Prostate gland (tissue), 2 donors: ENCODE data around the gene FFAR4. TPM values are rescaled to one million over a fixed set of nuclear protein-coding genes. Genes with fewer than 3 reads are reported as not detected.

Source experiments
- DNase-seq: peaks from one replicate; pipeline ENCODE4 v3.0.0-alpha.2; 2019; ENCODE audit warnings: low spot score
- H3K27ac ChIP-seq, 2 donors: fragments of 200-600 bp; sonication (generic); 2 replicates each; pipeline ENCODE4 v1.5.1; 2017 to 2019
- H3K27me3 ChIP-seq: fragments of 200-600 bp; sonication (generic); replicated peaks from 2 replicates; pipeline ENCODE4 v1.5.1; 2019; ENCODE audit not compliant: insufficient read depth
- H3K36me3 ChIP-seq, 2 donors: fragments of 200-600 bp; sonication (generic); 1 replicate in 1 of 2; 2 replicates in 1 of 2; pipeline versions ENCODE4 v1.5.1 to v1.8.1; 2017 to 2019
- H3K4me1 ChIP-seq: fragments of 200-600 bp; sonication (generic); replicated peaks from 2 replicates; pipeline ENCODE4 v1.5.1; 2019
- H3K4me3 ChIP-seq, 2 donors: fragments of 200-600 bp; sonication (generic); 2 replicates each; pipeline ENCODE4 v1.5.1; 2017 to 2019
- H3K9me3 ChIP-seq: fragments of 200-600 bp; sonication (generic); 2 replicates; pipeline ENCODE4 v1.5.1; 2017
- POLR2A ChIP-seq: fragments of 450-650 bp; IDR thresholded peaks from one replicate; pipeline ENCODE4 v1.6.1; 2016; ENCODE audit warnings: antibody characterized with exemption, mild to moderate bottlenecking
- POLR2AphosphoS5 ChIP-seq: sonication (generic); formaldehyde crosslinking; IDR thresholded peaks from one replicate; pipeline ENCODE4 v1.6.1; 2017; ENCODE audit warnings: antibody characterized with exemption
- WGBS: methylation state at CpG from one replicate; pipeline ENCODE4 v1.1.5; 2018; 5-methylcytosine and 5-hydroxymethylcytosine counted together
- intact Hi-C: fragments of 100-400 bp; cut with DNase I; formaldehyde crosslinking; loops from one replicate; pipeline ENCODE4 v1.14.2; 2022
- total RNA-seq, 2 donors: library from RNA; depleted of rRNA; stranded (reverse); fragments of >200 nt; gene quantifications; one replicate each; pipeline ENCODE4 v1.1.0, GENCODE V29; 2016
- TF ChIP-seq, protein P1 (sequence below), 4 experiments: fragments of 200-600 bp in 2 of 4; fragments of 450-650 bp in 2 of 4; sonication (generic) in 2 of 4; IDR thresholded peaks; 1 replicate in 3 of 4; 2 replicates in 1 of 4; pipeline ENCODE4 v1.5.1; 2016 to 2019; ENCODE audit warnings: antibody characterized with exemption in 4 of 4, mild to moderate bottlenecking in 2 of 4, moderate library complexity in 2 of 4

Gene FFAR4
- total RNA-seq, 2 donors from 2014 or later = 0.18 TPM; not detected in 1

DNA sequence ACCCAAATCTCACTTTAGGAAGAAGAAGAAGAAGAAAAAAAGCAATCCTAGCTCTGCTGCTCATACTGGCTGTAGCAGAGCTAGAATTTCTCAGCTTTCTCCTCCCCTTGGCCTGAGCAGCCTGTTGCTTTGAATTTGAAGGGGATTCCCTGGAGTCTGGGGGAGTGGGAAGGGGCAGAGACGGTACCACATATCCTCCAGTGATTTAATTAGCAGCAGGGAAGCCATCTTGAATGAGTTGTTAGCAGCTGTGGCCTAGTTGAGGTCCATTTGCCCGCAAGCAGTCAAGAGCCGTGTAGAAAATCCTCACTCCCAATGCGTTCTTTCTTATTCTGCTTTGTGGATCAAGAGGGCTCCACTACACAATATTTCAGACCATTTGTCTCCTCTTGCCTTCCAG, 62.4 kb downstream of the FFAR4 start:
- Histone ChIP-seq H3K27ac (no peak overlapping the region), H3K9me3 (no peaks in the 10 kb centered on the region), H3K36me3 (no peaks in the 10 kb centered on the region), H3K27me3 (no peaks in the 10 kb centered on the region), H3K4me3 (no peak overlapping the region), H3K4me1 (no peaks in the 10 kb centered on the region)
- intact Hi-C loops = no loop called here
- 91% methylated on average over 4 of the region's 4 CpGs for WGBS
- DNase-seq = no peak
- TF ChIP-seq POLR2A = no peak
- TF ChIP-seq POLR2AphosphoS5 = no peak
- TF ChIP-seq, protein P1, sequence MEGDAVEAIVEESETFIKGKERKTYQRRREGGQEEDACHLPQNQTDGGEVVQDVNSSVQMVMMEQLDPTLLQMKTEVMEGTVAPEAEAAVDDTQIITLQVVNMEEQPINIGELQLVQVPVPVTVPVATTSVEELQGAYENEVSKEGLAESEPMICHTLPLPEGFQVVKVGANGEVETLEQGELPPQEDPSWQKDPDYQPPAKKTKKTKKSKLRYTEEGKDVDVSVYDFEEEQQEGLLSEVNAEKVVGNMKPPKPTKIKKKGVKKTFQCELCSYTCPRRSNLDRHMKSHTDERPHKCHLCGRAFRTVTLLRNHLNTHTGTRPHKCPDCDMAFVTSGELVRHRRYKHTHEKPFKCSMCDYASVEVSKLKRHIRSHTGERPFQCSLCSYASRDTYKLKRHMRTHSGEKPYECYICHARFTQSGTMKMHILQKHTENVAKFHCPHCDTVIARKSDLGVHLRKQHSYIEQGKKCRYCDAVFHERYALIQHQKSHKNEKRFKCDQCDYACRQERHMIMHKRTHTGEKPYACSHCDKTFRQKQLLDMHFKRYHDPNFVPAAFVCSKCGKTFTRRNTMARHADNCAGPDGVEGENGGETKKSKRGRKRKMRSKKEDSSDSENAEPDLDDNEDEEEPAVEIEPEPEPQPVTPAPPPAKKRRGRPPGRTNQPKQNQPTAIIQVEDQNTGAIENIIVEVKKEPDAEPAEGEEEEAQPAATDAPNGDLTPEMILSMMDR (IDR thresholded peaks at IDR 0.05) = no peak

DNA sequence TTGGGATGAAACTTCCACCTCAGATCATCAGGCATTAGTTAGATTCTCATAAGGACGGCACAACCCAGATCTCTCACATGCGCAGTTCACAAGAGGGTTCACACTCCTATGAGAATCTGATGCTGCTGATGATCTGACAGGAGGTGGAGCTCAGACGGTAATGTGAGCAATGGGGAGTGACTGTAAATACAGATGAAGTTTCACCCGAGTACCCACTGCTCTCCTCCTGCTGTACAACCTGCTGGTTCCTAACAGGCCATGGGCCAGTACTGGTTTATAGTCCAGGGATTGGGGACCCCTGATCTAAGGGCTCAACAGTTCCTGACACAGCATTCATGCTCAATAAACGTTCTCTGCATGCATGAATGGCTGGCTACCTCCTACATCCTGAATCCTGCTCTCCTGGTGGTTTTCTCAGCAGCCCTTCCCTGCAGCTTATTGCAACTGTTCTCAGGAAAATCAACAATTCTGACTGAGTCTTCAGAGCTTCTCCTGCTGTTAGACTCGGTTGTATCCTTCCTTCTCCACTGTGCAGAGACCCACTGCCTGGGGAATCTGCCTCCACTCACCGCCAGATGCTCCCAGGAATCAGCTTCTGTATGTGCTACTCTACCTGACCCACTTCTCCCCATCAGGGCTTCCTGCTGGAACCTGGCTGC, 63.3 kb downstream of the FFAR4 start:
- H3K27me3 ChIP-seq = no peaks in the 10 kb centered on the region
- intact Hi-C loops = no loop called here
- no peak overlapping the region for H3K4me3 ChIP-seq
- no peaks in the 10 kb centered on the region for H3K4me1 ChIP-seq
- TF ChIP-seq, protein P1 (IDR thresholded peaks at IDR 0.05) = no peak
- no peak for TF ChIP-seq POLR2AphosphoS5
- TF ChIP-seq POLR2A = no peak
- no peak for DNase-seq
- no peak overlapping the region for H3K27ac ChIP-seq
- H3K36me3 ChIP-seq = no peaks in the 10 kb centered on the region
- WGBS = 66% methylated on average over 7 of the region's 7 CpGs
- H3K9me3 ChIP-seq = no peaks in the 10 kb centered on the region

DNA sequence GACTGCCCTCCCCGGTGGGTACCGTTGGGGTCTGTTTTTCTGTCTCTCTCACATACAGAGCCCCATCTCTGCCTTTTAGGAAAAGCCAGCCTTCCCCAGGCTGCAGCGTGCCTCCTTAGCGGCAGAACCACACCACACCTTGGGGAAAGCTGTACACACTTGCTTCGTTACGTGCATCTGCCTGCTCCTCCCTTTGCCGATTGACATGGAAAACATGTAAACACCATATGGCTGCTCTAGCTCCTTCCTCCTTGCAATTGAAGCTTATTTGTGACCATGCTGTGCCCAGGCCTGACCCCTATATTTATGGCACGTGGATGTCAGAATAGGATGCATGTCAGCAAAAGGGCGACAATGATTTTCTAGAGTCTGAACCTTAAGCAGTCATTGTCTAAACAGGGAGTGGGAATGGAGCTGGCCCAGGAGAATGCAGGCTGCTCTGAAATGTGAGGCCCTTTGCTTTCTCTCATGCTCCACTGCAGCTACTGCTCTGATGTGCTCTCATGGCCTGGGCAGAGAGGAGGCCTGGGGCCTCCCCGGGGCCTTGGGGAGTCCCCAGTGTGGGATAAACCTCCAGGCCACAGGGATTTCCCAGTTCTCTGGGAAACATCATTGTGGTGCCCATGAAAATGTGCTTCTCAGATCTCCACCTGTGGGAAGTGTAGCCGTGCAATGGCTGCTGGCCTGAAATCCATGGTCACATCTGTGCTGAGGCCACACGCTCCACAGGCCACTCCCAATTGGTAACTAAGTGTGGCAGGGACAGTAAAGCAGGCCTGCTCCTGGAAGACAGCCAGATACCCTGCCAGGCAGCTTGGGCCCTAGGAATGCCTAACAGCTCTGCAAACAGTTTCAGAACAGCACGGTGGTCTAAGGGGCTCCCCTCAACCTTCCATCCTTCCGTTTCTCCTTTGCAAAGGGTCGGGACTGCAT, 64.4 kb downstream of the FFAR4 start:
- Histone ChIP-seq H3K4me3 (no peak overlapping the region), H3K36me3 (no peaks in the 10 kb centered on the region), H3K27me3 (no peaks in the 10 kb centered on the region), H3K9me3 (no peaks in the 10 kb centered on the region), H3K27ac (no peak overlapping the region), H3K4me1 (no peaks in the 10 kb centered on the region)
- WGBS = 72% methylated on average over 15 of the region's 15 CpGs
- TF ChIP-seq POLR2AphosphoS5 (no peak), POLR2A (no peak)
- TF ChIP-seq, protein P1 (IDR thresholded peaks at IDR 0.05) = no peak
- no peak for DNase-seq
- intact Hi-C loops = no loop called here

Other genes starting within 250 kb of the FFAR4 start
- gene MYOF, start 84.3 kb upstream of the FFAR4 start, total RNA-seq = 10 to 100 TPM; 84.4 to 85.0 TPM
- gene CEP55, start 70.1 kb upstream of the FFAR4 start, total RNA-seq = 1 to 10 TPM in 1 of 2 donors, under 1 TPM in 1; 0.14 to 4.7 TPM
- gene RBP4, start 34.6 kb downstream of the FFAR4 start, total RNA-seq = 1 to 10 TPM in 1 of 2 donors, under 1 TPM in 1; 0.64 to 5.3 TPM
- gene PDE6C, start 45.9 kb downstream of the FFAR4 start, total RNA-seq = not detected
- gene FRA10AC1, start 135.9 kb downstream of the FFAR4 start, total RNA-seq = 10 to 100 TPM; 10.5 to 11.4 TPM
- gene LGI1, start 191.3 kb downstream of the FFAR4 start, total RNA-seq = under 1 TPM; 0.23 to 0.91 TPM